ENCODE results near the gene CDH6. TPM values are rescaled to one million over a fixed set of nuclear protein-coding genes. Genes with fewer than 3 reads are reported as not detected.
A peak's percentile ranks its signal among the peaks of the same experiment; 100 is the strongest.

The CDH6 gene
- total and polyA plus RNA-seq, 2 of the 4 experiments (the other 2 are of a cell fraction): 72.2 to 232 TPM

DNA sequence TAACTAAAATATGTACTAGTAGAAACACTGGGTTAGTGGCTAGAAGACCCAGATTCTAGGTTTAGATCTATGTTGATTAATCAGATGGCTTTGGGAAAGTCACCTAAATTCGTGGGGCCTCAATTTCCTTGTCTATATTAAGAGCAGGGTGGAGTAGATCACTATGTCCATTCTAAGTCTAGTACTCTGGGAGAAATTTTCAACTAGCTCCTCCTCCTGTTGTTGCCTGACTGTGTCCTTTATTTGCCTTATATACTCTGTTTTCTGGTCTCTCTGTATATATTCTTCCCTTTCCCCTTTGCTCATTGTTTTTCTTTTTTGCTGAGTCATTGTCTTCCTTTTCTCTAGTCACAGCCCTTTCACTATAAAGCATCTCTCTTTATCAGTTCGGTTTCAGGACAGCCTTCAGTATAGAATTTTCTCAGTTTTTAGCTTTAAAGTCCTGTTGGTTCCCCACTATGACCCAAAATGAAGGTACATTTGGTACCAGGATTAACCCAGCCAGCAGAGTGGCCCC, 44.5 kb upstream of the CDH6 start:
- Histone ChIP-seq H4K5ac (ENCODE audit: low read depth, low read length) (peak overlapping the region; percentile 95), H2BK5ac (ENCODE audit: low read depth, low read length, poor library complexity, severe bottlenecking) (peak overlapping the region; percentile 49), H3K4me2 (ENCODE audit: low read depth, low read length) (peak overlapping the region; percentile 46; the same call in 1 of the 2 replicates), H3K79me1 (ENCODE audit: low read depth in 1 of 2, low read length in 2 of 2) (no peaks in the 10 kb centered on the region), H3K36me3 (ENCODE audit: control insufficient read depth, insufficient read depth, low read length) (no peaks in the 10 kb centered on the region), H3K9me1 (ENCODE audit: insufficient read depth, low read length) (0 out of 2 replicates have a peak, but pooled peaks cover 3% of the 10 kb centered on the region), H3K14ac (replicated peaks; ENCODE audit: low read depth, low read length) (peak overlapping the region; percentile 65; the same call in 1 of the 2 replicates), H3K9ac (ENCODE audit: low read depth, low read length) (no peak overlapping the region), H2AK9ac (replicated peaks; ENCODE audit: low read depth, low read length, poor library complexity) (no peak overlapping the region), H3K9me3 (ENCODE audit: control insufficient read depth, insufficient read depth, low read length) (no peaks in the 10 kb centered on the region), H3K4me1 (ENCODE audit: control insufficient read depth, insufficient read depth, low read length) (peaks cover 4% of the 10 kb centered on the region), H3K27me3 (ENCODE audit: control insufficient read depth, insufficient read depth, low read length) (no peaks in the 10 kb centered on the region), H3K4ac (ENCODE audit: low read depth, low read length) (peak overlapping the region; percentile 20; the same call in 1 of the 2 replicates), H4K20me1 (ENCODE audit: insufficient read depth, low read length) (no peaks in the 10 kb centered on the region), H2BK15ac (ENCODE audit: low read depth, low read length) (0 out of 3 replicates have a peak overlapping the region, but pooled peaks have one; percentile 32), H3K27ac (ENCODE audit: insufficient read depth, low read length) (0 out of 2 replicates have a peak overlapping the region, but pooled peaks have one; percentile 34), H2BK20ac (ENCODE audit: low read depth, low read length) (peak overlapping the region; percentile 81; the same call in 1 of the 2 replicates), H3K56ac (ENCODE audit: extremely low read depth, insufficient read depth, low read length) (no peak overlapping the region), H2BK120ac (ENCODE audit: low read depth, low read length) (peak overlapping the region; percentile 81), H3K4me3 (ENCODE audit: insufficient read depth, low read depth, low read length) (no peak overlapping the region), H4K8ac (ENCODE audit: low read depth in 2 of 2, low read length in 2 of 2) (peak overlapping the region in 1 of 2 experiments; percentile 44; a peak in 2 of 4 replicates), H4K91ac (ENCODE audit: insufficient read depth, low read depth, low read length) (no peak overlapping the region), H3K18ac (ENCODE audit: low read depth, low read length) (peak overlapping the region; percentile 84), H3K23ac (ENCODE audit: low read depth, low read length) (no peak overlapping the region), H2AFZ (replicated peaks; ENCODE audit: low read length, poor library complexity) (no peak overlapping the region), H2AK5ac (ENCODE audit: low read depth, low read length) (no peak overlapping the region)
- intact Hi-C loops (cut with micrococcal nuclease) (no loop called here), in situ Hi-C loops (cut with MboI; ENCODE audit: low sequenced_read_pairs) (no loop called here), dilution Hi-C loops (cut with HindIII; ENCODE audit: low sequenced_read_pairs, unreplicated experiment) (no loop called here)
- ATAC-seq (ENCODE audit: low read depth) (peak; percentile 59), DNase-seq (peak; percentile 39)
- BruUV-seq (replicated peaks): no TSS peak
- TF ChIP-seq NFE2L2 (IDR thresholded peaks at IDR 0.05; ENCODE audit: low read depth, low read length): peak; percentile 100
- TF ChIP-seq RFX5 (IDR thresholded peaks at IDR 0.05; ENCODE audit: low read depth, low read length): no peak
- peak; percentile 95 for TF ChIP-seq MAFK (IDR thresholded peaks at IDR 0.05; ENCODE audit: low read depth, low read length)
- CTCF ChIA-PET: interaction anchor here (1.2 kb wide), 1 partner anchor 42 kb away, joined by 3 read pairs; no protein-coding TSS in a partner anchor
- no CpG with 5 or more reads among the region's 2 CpGs for WGBS, 2 experiments (ENCODE audit: extremely low coverage in 2 of 2, insufficient read length in 1 of 2)
- POLR2A ChIA-PET (ENCODE audit: unreplicated experiment): no interaction called here

All from IMR-90 (cell line).